ENCODE data around the gene RAP2C.
A peak's percentile ranks its signal among the peaks of the same experiment; 100 is the strongest.

The RAP2C gene

DNA sequence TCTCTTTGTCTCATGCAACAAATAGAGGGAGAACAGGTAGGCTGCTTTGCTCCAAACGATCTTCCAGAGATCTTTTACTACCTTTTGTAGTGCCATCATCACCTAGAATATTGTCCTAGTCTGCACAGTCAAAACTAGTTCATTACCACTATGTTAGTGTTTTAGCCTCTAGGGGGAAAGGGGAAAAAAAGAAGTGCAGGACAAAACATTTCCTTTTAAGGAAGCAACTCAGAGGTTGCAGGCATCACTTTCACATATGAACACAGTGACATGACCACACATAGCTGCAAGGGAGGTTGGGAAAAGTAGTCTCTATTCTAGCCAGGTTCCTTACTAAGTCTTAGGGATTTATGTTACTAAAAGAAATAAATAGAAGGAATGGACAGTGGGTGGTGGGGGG lies 39.3 kb upstream of the RAP2C start:
- Histone ChIP-seq H3K36me3 (ENCODE audit: control insufficient read depth in 1 of 2, insufficient read depth in 2 of 2, low read length in 2 of 2) (no peaks in the 10 kb centered on the region), H4K12ac (ENCODE audit: low read depth, low read length) (no peak overlapping the region), H3K27ac (ENCODE audit: low read depth, low read length) (no peak overlapping the region), H3K14ac (ENCODE audit: low read length) (no peak overlapping the region), H3K79me2 (ENCODE audit: control insufficient read depth, insufficient read depth, low read length, poor library complexity) (no peaks in the 10 kb centered on the region), H3K4me3 (ENCODE audit: low read depth, low read length) (no peak overlapping the region), H2AFZ (ENCODE audit: insufficient read depth, low read length, poor library complexity) (no peak overlapping the region), H3K9ac (ENCODE audit: low read length) (no peak overlapping the region), H2BK12ac (ENCODE audit: low read length) (no peak overlapping the region), H3K4me2 (ENCODE audit: low read length) (no peak overlapping the region), H4K91ac (ENCODE audit: low read depth, low read length) (no peak overlapping the region), H3K4me1 (ENCODE audit: control insufficient read depth in 1 of 2, insufficient read depth in 2 of 2, low read length in 2 of 2) (no peaks in the 10 kb centered on the region), H2AK5ac (ENCODE audit: low read length) (no peak overlapping the region), H3K79me1 (ENCODE audit: low read length) (no peaks in the 10 kb centered on the region), H2BK5ac (ENCODE audit: low read depth, low read length, poor library complexity) (no peak overlapping the region), H3K9me3 (ENCODE audit: insufficient read depth, low read depth, low read length) (no peaks in the 10 kb centered on the region), H4K8ac (ENCODE audit: low read depth, low read length) (no peak overlapping the region), H2BK120ac (ENCODE audit: insufficient read depth, low read length, poor library complexity) (no peak overlapping the region), H3K27me3 (ENCODE audit: insufficient read depth, low read length) (no peaks in the 10 kb centered on the region), H3K23ac (ENCODE audit: low read length) (no peak overlapping the region), H3K18ac (ENCODE audit: low read length) (no peak overlapping the region), H3K4ac (ENCODE audit: low read depth, low read length) (no peak overlapping the region)
- DNase-seq: no peak
- WGBS (ENCODE audit: extremely low coverage, insufficient coverage, insufficient read length): no CpG with 5 or more reads among the region's 1 CpG

GRCh38 chrX:132257116-132257515 lies 37.9 kb upstream of the RAP2C start:
- Histone ChIP-seq H2BK5ac (ENCODE audit: low read depth, low read length, poor library complexity) (no peak overlapping the region), H3K4me1 (ENCODE audit: control insufficient read depth in 1 of 2, insufficient read depth in 2 of 2, low read length in 2 of 2) (no peaks in the 10 kb centered on the region), H2AFZ (ENCODE audit: insufficient read depth, low read length, poor library complexity) (no peak overlapping the region), H3K4ac (ENCODE audit: low read depth, low read length) (no peak overlapping the region), H3K4me2 (ENCODE audit: low read length) (no peak overlapping the region), H3K27me3 (ENCODE audit: insufficient read depth, low read length) (no peaks in the 10 kb centered on the region), H3K79me1 (ENCODE audit: low read length) (no peaks in the 10 kb centered on the region), H3K9me3 (ENCODE audit: insufficient read depth, low read depth, low read length) (no peaks in the 10 kb centered on the region), H4K8ac (ENCODE audit: low read depth, low read length) (no peak overlapping the region), H3K18ac (ENCODE audit: low read length) (no peak overlapping the region), H2BK120ac (ENCODE audit: insufficient read depth, low read length, poor library complexity) (no peak overlapping the region), H2BK12ac (ENCODE audit: low read length) (no peak overlapping the region), H3K27ac (ENCODE audit: low read depth, low read length) (no peak overlapping the region), H4K91ac (ENCODE audit: low read depth, low read length) (no peak overlapping the region), H3K79me2 (ENCODE audit: control insufficient read depth, insufficient read depth, low read length, poor library complexity) (no peaks in the 10 kb centered on the region), H4K12ac (ENCODE audit: low read depth, low read length) (no peak overlapping the region), H3K36me3 (ENCODE audit: control insufficient read depth in 1 of 2, insufficient read depth in 2 of 2, low read length in 2 of 2) (no peaks in the 10 kb centered on the region), H3K4me3 (ENCODE audit: low read depth, low read length) (no peak overlapping the region), H3K14ac (ENCODE audit: low read length) (no peak overlapping the region), H2AK5ac (ENCODE audit: low read length) (no peak overlapping the region), H3K23ac (ENCODE audit: low read length) (no peak overlapping the region), H3K9ac (ENCODE audit: low read length) (no peak overlapping the region)
- DNase-seq: no peak
- no CpG with 5 or more reads among the region's 2 CpGs for whole genome bisulfite sequencing (ENCODE audit: extremely low coverage, insufficient coverage, insufficient read length)

- Histone ChIP-seq H3K4ac (ENCODE audit: low read depth, low read length) (no peak overlapping the region), H2AK5ac (ENCODE audit: low read length) (no peak overlapping the region), H3K23ac (ENCODE audit: low read length) (no peak overlapping the region), H3K79me1 (ENCODE audit: low read length) (no peaks in the 10 kb centered on the region), H4K91ac (ENCODE audit: low read depth, low read length) (no peak overlapping the region), H3K36me3 (ENCODE audit: control insufficient read depth in 1 of 2, insufficient read depth in 2 of 2, low read length in 2 of 2) (no peaks in the 10 kb centered on the region), H3K27ac (ENCODE audit: low read depth, low read length) (no peak overlapping the region), H3K27me3 (ENCODE audit: insufficient read depth, low read length) (no peaks in the 10 kb centered on the region), H3K79me2 (ENCODE audit: control insufficient read depth, insufficient read depth, low read length, poor library complexity) (no peaks in the 10 kb centered on the region), H4K8ac (ENCODE audit: low read depth, low read length) (no peak overlapping the region), H3K14ac (ENCODE audit: low read length) (no peak overlapping the region), H3K9ac (ENCODE audit: low read length) (no peak overlapping the region), H2BK5ac (ENCODE audit: low read depth, low read length, poor library complexity) (no peak overlapping the region), H3K4me3 (ENCODE audit: low read depth, low read length) (no peak overlapping the region), H2BK120ac (ENCODE audit: insufficient read depth, low read length, poor library complexity) (no peak overlapping the region), H3K9me3 (ENCODE audit: insufficient read depth, low read depth, low read length) (no peaks in the 10 kb centered on the region), H3K4me2 (ENCODE audit: low read length) (no peak overlapping the region), H2BK12ac (ENCODE audit: low read length) (no peak overlapping the region), H3K4me1 (ENCODE audit: control insufficient read depth in 1 of 2, insufficient read depth in 2 of 2, low read length in 2 of 2) (no peaks in the 10 kb centered on the region), H3K18ac (ENCODE audit: low read length) (no peak overlapping the region), H4K12ac (ENCODE audit: low read depth, low read length) (no peak overlapping the region), H2AFZ (ENCODE audit: insufficient read depth, low read length, poor library complexity) (no peak overlapping the region)
- peak; percentile 7 to 60 for DNase-seq
- WGBS (ENCODE audit: extremely low coverage, insufficient coverage, insufficient read length): no CpG with 5 or more reads among the region's 5 CpGs
These were observed 16.9 kb upstream of the RAP2C start for GRCh38 chrX:132236121-132236520.

GRCh38 chrX:132235488-132235887 lies 16.2 kb upstream of the RAP2C start:
- H3K4me2 ChIP-seq (ENCODE audit: low read length): no peak overlapping the region
- no peak overlapping the region for H3K9ac ChIP-seq (ENCODE audit: low read length)
- H3K27me3 ChIP-seq (ENCODE audit: insufficient read depth, low read length): no peaks in the 10 kb centered on the region
- H3K18ac ChIP-seq (ENCODE audit: low read length): no peak overlapping the region
- H4K12ac ChIP-seq (ENCODE audit: low read depth, low read length): no peak overlapping the region
- H3K36me3 ChIP-seq (ENCODE audit: control insufficient read depth in 1 of 2, insufficient read depth in 2 of 2, low read length in 2 of 2): no peaks in the 10 kb centered on the region
- H3K79me2 ChIP-seq (ENCODE audit: control insufficient read depth, insufficient read depth, low read length, poor library complexity): no peaks in the 10 kb centered on the region
- H3K4me3 ChIP-seq (ENCODE audit: low read depth, low read length): no peak overlapping the region
- no peaks in the 10 kb centered on the region for H3K4me1 ChIP-seq (ENCODE audit: control insufficient read depth in 1 of 2, insufficient read depth in 2 of 2, low read length in 2 of 2)
- H2BK5ac ChIP-seq (ENCODE audit: low read depth, low read length, poor library complexity): no peak overlapping the region
- H3K14ac ChIP-seq (ENCODE audit: low read length): no peak overlapping the region
- no peak for DNase-seq
- no peaks in the 10 kb centered on the region for H3K9me3 ChIP-seq (ENCODE audit: insufficient read depth, low read depth, low read length)
- no peak overlapping the region for H2AFZ ChIP-seq (ENCODE audit: insufficient read depth, low read length, poor library complexity)
- no peaks in the 10 kb centered on the region for H3K79me1 ChIP-seq (ENCODE audit: low read length)
- WGBS (ENCODE audit: extremely low coverage, insufficient coverage, insufficient read length): no CpG with 5 or more reads among the region's 5 CpGs
- no peak overlapping the region for H3K27ac ChIP-seq (ENCODE audit: low read depth, low read length)
- no peak overlapping the region for H2BK120ac ChIP-seq (ENCODE audit: insufficient read depth, low read length, poor library complexity)
- no peak overlapping the region for H2BK12ac ChIP-seq (ENCODE audit: low read length)
- H3K23ac ChIP-seq (ENCODE audit: low read length): no peak overlapping the region
- no peak overlapping the region for H4K8ac ChIP-seq (ENCODE audit: low read depth, low read length)
- no peak overlapping the region for H3K4ac ChIP-seq (ENCODE audit: low read depth, low read length)
- H4K91ac ChIP-seq (ENCODE audit: low read depth, low read length): no peak overlapping the region
- H2AK5ac ChIP-seq (ENCODE audit: low read length): no peak overlapping the region

All from trophoblast cell (in vitro differentiated cells and primary cell).